Lower leg skin (tissue), 3 donors: ENCODE measurements around the gene SPC24.

Experiments used
- POLR2A ChIP-seq, 2 donors: fragments of 450-650 bp; IDR thresholded peaks; one replicate each; pipeline ENCODE4 v1.6.1; 2016 to 2017; ENCODE audit warnings: antibody characterized with exemption in 2 of 2, mild to moderate bottlenecking in 1 of 2, moderate library complexity in 1 of 2
- TF ChIP-seq, protein P1 (sequence below), 3 donors: fragments of 450-650 bp; IDR thresholded peaks; one replicate each; pipeline ENCODE4 v1.5.1; 2016; ENCODE audit warnings: antibody characterized with exemption in 3 of 3, mild to moderate bottlenecking in 3 of 3, moderate library complexity in 2 of 3

DNA sequence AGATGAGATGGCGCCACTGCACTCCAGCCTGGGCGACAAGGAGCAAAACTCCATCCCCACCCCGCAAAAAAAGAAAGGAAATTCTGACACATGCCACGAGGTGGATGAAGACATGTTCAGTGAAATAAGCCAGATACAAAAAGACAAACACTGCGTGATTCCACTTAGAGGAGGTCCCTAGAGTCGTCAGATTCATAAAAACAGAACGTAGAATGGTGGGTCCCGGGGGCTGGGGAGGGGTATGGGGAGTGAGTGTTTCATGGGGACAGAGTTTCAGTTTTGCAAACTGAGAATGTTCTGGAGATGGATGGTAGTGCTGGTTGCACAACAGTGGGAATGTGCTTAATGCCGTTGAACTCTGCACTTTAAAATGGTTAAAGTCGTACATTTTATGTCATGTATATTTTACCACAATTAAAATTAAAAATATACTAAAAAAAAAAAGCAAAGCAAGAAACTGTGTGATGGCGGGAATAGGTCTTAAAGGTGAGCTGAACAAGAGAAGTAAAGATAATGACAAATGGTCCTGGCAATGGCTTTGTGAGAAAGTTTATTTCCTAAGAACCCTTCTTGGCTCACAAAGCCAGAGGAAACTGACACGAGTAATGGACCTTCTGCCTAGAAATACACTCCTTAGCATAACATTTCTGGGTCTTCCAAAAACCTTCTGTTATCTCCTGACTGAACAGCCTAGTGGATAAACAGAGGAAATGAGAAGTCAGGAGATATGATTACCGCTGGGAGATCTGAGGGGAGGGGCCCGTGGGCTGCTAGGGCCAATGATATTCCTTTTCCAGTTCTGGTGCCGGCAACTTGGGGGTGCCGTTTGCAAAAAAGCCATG, 4.2 kb upstream of the SPC24 start:
- TF ChIP-seq, protein P1, sequence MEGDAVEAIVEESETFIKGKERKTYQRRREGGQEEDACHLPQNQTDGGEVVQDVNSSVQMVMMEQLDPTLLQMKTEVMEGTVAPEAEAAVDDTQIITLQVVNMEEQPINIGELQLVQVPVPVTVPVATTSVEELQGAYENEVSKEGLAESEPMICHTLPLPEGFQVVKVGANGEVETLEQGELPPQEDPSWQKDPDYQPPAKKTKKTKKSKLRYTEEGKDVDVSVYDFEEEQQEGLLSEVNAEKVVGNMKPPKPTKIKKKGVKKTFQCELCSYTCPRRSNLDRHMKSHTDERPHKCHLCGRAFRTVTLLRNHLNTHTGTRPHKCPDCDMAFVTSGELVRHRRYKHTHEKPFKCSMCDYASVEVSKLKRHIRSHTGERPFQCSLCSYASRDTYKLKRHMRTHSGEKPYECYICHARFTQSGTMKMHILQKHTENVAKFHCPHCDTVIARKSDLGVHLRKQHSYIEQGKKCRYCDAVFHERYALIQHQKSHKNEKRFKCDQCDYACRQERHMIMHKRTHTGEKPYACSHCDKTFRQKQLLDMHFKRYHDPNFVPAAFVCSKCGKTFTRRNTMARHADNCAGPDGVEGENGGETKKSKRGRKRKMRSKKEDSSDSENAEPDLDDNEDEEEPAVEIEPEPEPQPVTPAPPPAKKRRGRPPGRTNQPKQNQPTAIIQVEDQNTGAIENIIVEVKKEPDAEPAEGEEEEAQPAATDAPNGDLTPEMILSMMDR (IDR thresholded peaks at IDR 0.05) = no peak
- TF ChIP-seq POLR2A (IDR thresholded peaks at IDR 0.05) = no peak
